ENCODE results near the gene FAM43B.
A peak's percentile ranks its signal among the peaks of the same experiment; 100 is the strongest.

Gene FAM43B

GRCh38 chr1:20552728-20553445 is 514 bp downstream of the FAM43B start:
- no peak for DNase-seq (ENCODE audit: low read depth)
- peak overlapping the region; percentile 24 for H3K4me3 ChIP-seq (ENCODE audit: low read depth, low read length)
- in situ Hi-C loops (cut with HindIII; ENCODE audit: low sequenced_read_pairs): no loop called here
- TF ChIP-seq CTCF (IDR thresholded peaks at IDR 0.05; ENCODE audit: low read depth, low read length, missing control alignments): no peak

GRCh38 chr1:20555025-20555757 is 2.8 kb downstream of the FAM43B start:
- no peak for DNase-seq (ENCODE audit: low read depth)
- TF ChIP-seq CTCF (IDR thresholded peaks at IDR 0.05; ENCODE audit: low read depth, low read length, missing control alignments): no peak
- no peak overlapping the region for H3K4me3 ChIP-seq (ENCODE audit: low read depth, low read length)
- in situ Hi-C loops (cut with HindIII; ENCODE audit: low sequenced_read_pairs): no loop called here

GRCh38 chr1:20555758-20556120 is 3.4 kb downstream of the FAM43B start:
- no peak overlapping the region for H3K4me3 ChIP-seq (ENCODE audit: low read depth, low read length)
- no peak for DNase-seq (ENCODE audit: low read depth)
- in situ Hi-C loops (cut with HindIII; ENCODE audit: low sequenced_read_pairs): no loop called here
- TF ChIP-seq CTCF (IDR thresholded peaks at IDR 0.05; ENCODE audit: low read depth, low read length, missing control alignments): no peak

GRCh38 chr1:20558191-20558590 is 5.8 kb downstream of the FAM43B start:
- no peak for DNase-seq (ENCODE audit: low read depth)
- no peak overlapping the region for H3K4me3 ChIP-seq (ENCODE audit: low read depth, low read length)
- in situ Hi-C loops (cut with HindIII; ENCODE audit: low sequenced_read_pairs): no loop called here
- TF ChIP-seq CTCF (IDR thresholded peaks at IDR 0.05; ENCODE audit: low read depth, low read length, missing control alignments): no peak

GRCh38 chr1:20560966-20561365 is 8.6 kb downstream of the FAM43B start:
- in situ Hi-C loops (cut with HindIII; ENCODE audit: low sequenced_read_pairs): no loop called here
- TF ChIP-seq CTCF (IDR thresholded peaks at IDR 0.05; ENCODE audit: low read depth, low read length, missing control alignments): no peak
- H3K4me3 ChIP-seq (ENCODE audit: low read depth, low read length): no peak overlapping the region
- DNase-seq (ENCODE audit: low read depth): no peak

- no peak for DNase-seq (ENCODE audit: low read depth)
- in situ Hi-C loops (cut with HindIII; ENCODE audit: low sequenced_read_pairs): no loop called here
- no peak overlapping the region for H3K4me3 ChIP-seq (ENCODE audit: low read depth, low read length)
- TF ChIP-seq CTCF (IDR thresholded peaks at IDR 0.05; ENCODE audit: low read depth, low read length, missing control alignments): no peak
These were observed 12.9 kb downstream of the FAM43B start for GRCh38 chr1:20565234-20565633.
